Measurements from ENCODE around the gene LENG9. TPM values are rescaled to one million over a fixed set of nuclear protein-coding genes. Genes with fewer than 3 reads are reported as not detected.

Gene LENG9
- polyA plus RNA-seq, 2 of the 4 experiments (the other 2 are of a cell fraction): 1.9 to 4.1 TPM

GRCh38 chr19:54420383-54421168 is 43.0 kb downstream of the LENG9 start:
- POLR2A ChIA-PET: interaction anchor here (0.6 kb wide), 1 partner anchor 10 kb away, joined by 3 read pairs; no protein-coding TSS in a partner anchor
- no peaks in the 10 kb centered on the region for H3K9me3 ChIP-seq

GRCh38 chr19:54420068-54420382 is 43.6 kb downstream of the LENG9 start:
- Histone ChIP-seq H3K9me3 (no peaks in the 10 kb centered on the region), H3K4me3 (no peak overlapping the region), H3K4me1 (peaks cover 19% of the 10 kb centered on the region; the same call in 2 of the 3 replicates), H3K27ac (peak overlapping the region; percentile 11 to 72; a peak in 3 of 6 replicates), H3K4me2 (peak overlapping the region; percentile 72)
- POLR2A ChIA-PET: no interaction called here
- CTCF ChIA-PET: interaction anchor here (1.2 to 4.2 kb wide), 4 partner anchors 10 to 251 kb away, joined by 3 to 23 read pairs (median 6); no protein-coding TSS in a partner anchor
- no peak for TF ChIP-seq NR3C1 (IDR thresholded peaks at IDR 0.05)
- no peak for TF ChIP-seq ZSCAN20 (CRISPR knock-in tag; IDR thresholded peaks at IDR 0.05)
- TF ChIP-seq HOXB5 (CRISPR knock-in tag; IDR thresholded peaks at IDR 0.05): no peak
- no peak for TF ChIP-seq FOSL2 (IDR thresholded peaks at IDR 0.05)
- no peak for TF ChIP-seq FOSL2 (CRISPR knock-in tag; IDR thresholded peaks at IDR 0.05)
- TF ChIP-seq JUN (IDR thresholded peaks at IDR 0.05): no peak
- no peak for TF ChIP-seq KDM5A (IDR thresholded peaks at IDR 0.05)
- TF ChIP-seq RARB (CRISPR knock-in tag; IDR thresholded peaks at IDR 0.05): no peak
- DNase-seq (ENCODE audit: low read depth in 1 of 2, low spot score in 1 of 2) (no peak), ATAC-seq (no peak), FAIRE-seq (no peak)
- 68% methylated on average over 4 of the region's 10 CpGs for WGBS (ENCODE audit: missing lambda C conversion rate)

More at GRCh38 chr19:54420383-54421168, 43.0 kb downstream of the LENG9 start:
- H3K4me3 ChIP-seq: no peak overlapping the region
- H3K4me2 ChIP-seq: peak overlapping the region; percentile 72
- whole genome bisulfite sequencing (ENCODE audit: missing lambda C conversion rate): 22% methylated on average over 24 of the region's 37 CpGs
- no peak for FAIRE-seq
- TF ChIP-seq NFE2L2 (conservative IDR thresholded peaks at IDR 0.05; ENCODE audit: low read length) (no peak), KDM1A (IDR thresholded peaks at IDR 0.05; ENCODE audit: low read depth) (no peak), HOXB5 (CRISPR knock-in tag; IDR thresholded peaks at IDR 0.05) (no peak), E2F6 (IDR thresholded peaks at IDR 0.05; ENCODE audit: borderline replicate concordance, low read depth) (no peak), RARB (CRISPR knock-in tag; IDR thresholded peaks at IDR 0.05) (no peak), BCL3 (IDR thresholded peaks at IDR 0.05) (no peak), HOXB13 (CRISPR knock-in tag; IDR thresholded peaks at IDR 0.05; ENCODE audit: low read depth) (no peak), REST (IDR thresholded peaks at IDR 0.05) (no peak), CHD2 (IDR thresholded peaks at IDR 0.05; ENCODE audit: low read length, partially characterized antibody) (no peak), KDM5A (IDR thresholded peaks at IDR 0.05) (no peak), PHF8 (IDR thresholded peaks at IDR 0.05; ENCODE audit: borderline replicate concordance, low read depth) (no peak), TP53 (CRISPR knock-in tag; IDR thresholded peaks at IDR 0.05) (no peak), CEBPB (IDR thresholded peaks at IDR 0.05) (no peak)
- TF ChIP-seq, protein P1, sequence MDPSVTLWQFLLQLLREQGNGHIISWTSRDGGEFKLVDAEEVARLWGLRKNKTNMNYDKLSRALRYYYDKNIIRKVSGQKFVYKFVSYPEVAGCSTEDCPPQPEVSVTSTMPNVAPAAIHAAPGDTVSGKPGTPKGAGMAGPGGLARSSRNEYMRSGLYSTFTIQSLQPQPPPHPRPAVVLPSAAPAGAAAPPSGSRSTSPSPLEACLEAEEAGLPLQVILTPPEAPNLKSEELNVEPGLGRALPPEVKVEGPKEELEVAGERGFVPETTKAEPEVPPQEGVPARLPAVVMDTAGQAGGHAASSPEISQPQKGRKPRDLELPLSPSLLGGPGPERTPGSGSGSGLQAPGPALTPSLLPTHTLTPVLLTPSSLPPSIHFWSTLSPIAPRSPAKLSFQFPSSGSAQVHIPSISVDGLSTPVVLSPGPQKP (IDR thresholded peaks at IDR 0.05; ENCODE audit: low read depth, low read length): no peak
- H3K4me1 ChIP-seq: peaks cover 19% of the 10 kb centered on the region; the same call in 2 of the 3 replicates
- peak overlapping the region; percentile 11 to 72; a peak in 4 of 6 replicates for H3K27ac ChIP-seq
- DNase-seq (ENCODE audit: low read depth in 1 of 2, low spot score in 1 of 2): peak in 1 of 2 experiments; percentile 63
- CTCF ChIA-PET: interaction anchor here (1.2 to 4.2 kb wide), 6 partner anchors 10 to 252 kb away, joined by 3 to 23 read pairs (median 6); no protein-coding TSS in a partner anchor
- ATAC-seq: peak in 1 of 2 experiments; percentile 37; a peak in 3 of 6 replicates
